ENCODE measurements around the gene ATP8A2.

DNA sequence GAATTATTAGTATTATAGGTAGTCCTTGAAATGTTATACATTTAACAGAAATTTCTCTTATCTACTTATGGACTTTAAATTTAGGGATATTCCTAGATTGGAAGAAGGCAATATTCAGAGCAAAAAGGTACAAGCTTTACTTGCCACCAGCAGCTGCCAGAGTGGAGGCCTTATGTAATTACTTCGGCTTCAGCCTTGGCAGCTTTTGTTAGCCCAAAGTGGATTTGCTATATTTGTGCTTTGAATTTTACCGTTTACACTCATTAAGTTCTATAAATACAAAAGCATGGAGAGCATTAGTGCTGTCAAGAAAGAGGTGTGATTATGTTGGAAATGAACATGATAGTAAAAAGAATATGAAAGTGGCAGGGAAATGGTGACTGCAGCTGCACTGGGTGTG lies 319.9 kb downstream of the ATP8A2 start:
- TF ChIP-seq ZNF423 (CRISPR knock-in tag; IDR thresholded peaks at IDR 0.05) (no peak), SOX15 (CRISPR knock-in tag; IDR thresholded peaks at IDR 0.05) (no peak), MXD4 (CRISPR knock-in tag; IDR thresholded peaks at IDR 0.05; ENCODE audit: borderline replicate concordance) (no peak), FOXJ3 (CRISPR knock-in tag; IDR thresholded peaks at IDR 0.05; ENCODE audit: borderline replicate concordance) (no peak)
- TF ChIP-seq, protein P1, sequence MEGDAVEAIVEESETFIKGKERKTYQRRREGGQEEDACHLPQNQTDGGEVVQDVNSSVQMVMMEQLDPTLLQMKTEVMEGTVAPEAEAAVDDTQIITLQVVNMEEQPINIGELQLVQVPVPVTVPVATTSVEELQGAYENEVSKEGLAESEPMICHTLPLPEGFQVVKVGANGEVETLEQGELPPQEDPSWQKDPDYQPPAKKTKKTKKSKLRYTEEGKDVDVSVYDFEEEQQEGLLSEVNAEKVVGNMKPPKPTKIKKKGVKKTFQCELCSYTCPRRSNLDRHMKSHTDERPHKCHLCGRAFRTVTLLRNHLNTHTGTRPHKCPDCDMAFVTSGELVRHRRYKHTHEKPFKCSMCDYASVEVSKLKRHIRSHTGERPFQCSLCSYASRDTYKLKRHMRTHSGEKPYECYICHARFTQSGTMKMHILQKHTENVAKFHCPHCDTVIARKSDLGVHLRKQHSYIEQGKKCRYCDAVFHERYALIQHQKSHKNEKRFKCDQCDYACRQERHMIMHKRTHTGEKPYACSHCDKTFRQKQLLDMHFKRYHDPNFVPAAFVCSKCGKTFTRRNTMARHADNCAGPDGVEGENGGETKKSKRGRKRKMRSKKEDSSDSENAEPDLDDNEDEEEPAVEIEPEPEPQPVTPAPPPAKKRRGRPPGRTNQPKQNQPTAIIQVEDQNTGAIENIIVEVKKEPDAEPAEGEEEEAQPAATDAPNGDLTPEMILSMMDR (IDR thresholded peaks at IDR 0.05), result no peak
- TF ChIP-seq, protein P2, sequence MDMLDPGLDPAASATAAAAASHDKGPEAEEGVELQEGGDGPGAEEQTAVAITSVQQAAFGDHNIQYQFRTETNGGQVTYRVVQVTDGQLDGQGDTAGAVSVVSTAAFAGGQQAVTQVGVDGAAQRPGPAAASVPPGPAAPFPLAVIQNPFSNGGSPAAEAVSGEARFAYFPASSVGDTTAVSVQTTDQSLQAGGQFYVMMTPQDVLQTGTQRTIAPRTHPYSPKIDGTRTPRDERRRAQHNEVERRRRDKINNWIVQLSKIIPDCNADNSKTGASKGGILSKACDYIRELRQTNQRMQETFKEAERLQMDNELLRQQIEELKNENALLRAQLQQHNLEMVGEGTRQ (CRISPR knock-in tag; IDR thresholded peaks at IDR 0.05), result no peak

All from WTC11 (cell line).